Activated CD4-positive, alpha-beta T cell treated with anti-CD3 and anti-CD28 coated beads, Interleukin-2, amount 50 U/mL, for 48 hours (primary cell): ENCODE measurements around the gene KCTD3.

Source experiments
- DNase-seq, 2 experiments: peaks; one replicate each; pipeline ENCODE4 v3.0.0-alpha.2; 2020

Gene KCTD3

DNA sequence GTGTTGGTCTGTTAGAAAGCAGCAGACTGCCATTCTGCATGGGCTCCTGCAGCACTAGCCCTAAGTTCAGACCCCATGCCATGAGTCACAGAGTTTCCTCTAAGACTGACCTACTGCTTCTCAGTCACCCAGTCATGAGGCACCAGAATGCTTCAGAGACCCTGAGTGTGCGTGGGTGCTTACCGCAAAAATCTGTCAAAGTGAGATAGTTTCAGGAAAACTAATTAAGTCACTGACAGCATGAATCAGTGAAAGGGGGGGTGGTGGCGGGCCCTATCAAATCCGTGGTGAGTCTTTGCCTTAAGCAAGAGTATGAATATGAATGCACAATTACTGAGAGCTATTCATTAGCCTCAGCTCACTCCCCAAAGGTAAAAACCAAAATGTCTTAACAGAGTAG is 98.1 kb downstream of the KCTD3 start:
- peak; percentile 16 to 34 for DNase-seq

DNA sequence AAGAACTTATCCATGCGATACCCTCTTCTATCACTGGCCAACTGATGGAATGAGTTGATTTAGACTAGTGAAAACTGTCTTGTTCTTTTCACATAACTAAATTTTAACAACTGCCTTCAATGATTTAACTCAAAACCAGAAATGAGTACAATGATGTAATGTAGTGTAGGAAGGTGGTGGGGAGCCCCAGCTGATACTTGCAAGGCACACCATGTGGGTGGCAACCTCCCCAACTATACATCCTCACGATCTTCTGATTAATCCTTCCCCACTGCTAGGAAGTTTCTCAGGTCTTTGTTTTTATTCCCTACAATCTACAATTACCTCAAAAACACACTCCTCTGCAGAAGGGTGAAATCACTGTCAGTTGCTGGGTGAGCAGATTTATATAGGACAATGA is 100.7 kb downstream of the KCTD3 start:
- no peak for DNase-seq

DNA sequence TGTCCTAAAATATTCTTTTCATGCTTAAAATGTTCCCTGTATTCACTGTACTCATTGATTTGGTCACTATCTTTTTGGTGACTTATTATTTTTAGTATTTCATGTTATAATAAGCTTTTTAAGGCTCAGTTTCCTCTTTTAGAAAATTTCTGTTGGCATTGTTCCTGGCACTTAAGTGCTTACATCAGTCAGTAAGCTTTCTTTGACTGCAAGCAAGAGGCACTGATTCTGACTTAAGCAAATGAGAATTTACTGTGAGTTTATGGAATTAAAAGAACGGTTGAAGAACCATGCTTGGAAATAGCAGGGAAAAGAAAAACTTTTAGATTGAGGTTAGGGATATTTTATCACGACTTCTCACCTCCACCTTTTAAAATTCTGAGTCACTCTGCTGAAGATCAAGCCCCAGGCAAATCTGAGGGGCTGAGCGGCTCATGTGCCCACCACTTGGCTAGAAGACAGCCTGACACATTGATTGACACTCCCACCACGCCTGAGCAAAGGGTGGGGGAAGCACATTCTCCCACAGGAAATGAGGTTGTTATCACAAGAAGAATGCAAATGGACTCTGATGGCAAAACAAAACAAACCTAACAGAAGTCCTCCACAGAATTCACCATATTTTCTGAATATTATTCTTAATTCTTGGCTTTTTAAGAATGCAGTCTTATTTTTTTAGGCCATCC is 102.8 kb downstream of the KCTD3 start:
- DNase-seq: no peak
